GM06990 (cell line): Measurements from ENCODE around the gene GRIA1.

Experiments
- DNase-seq: peaks from one replicate; pipeline ENCODE4 v3.0.0-alpha.2; 2011; ENCODE audit not compliant: insufficient read length; ENCODE audit errors: extremely low read depth
- H3K27me3 ChIP-seq: replicated peaks from 2 replicates; pipeline ENCODE4 v1.6.0; 2011; ENCODE audit warnings: low read length; ENCODE audit not compliant: control insufficient read depth, insufficient read depth
- H3K36me3 ChIP-seq: 2 replicates; pipeline ENCODE4 v1.5.1; 2011; ENCODE audit warnings: low read length; ENCODE audit not compliant: control insufficient read depth, insufficient read depth
- H3K4me3 ChIP-seq: replicated peaks from 2 replicates; pipeline ENCODE4 v1.5.1; 2011; ENCODE audit warnings: low read depth, mild to moderate bottlenecking, control low read depth, low read length
- CTCF ChIP-seq: IDR thresholded peaks from 2 replicates; pipeline ENCODE4 v1.5.1; 2011; ENCODE audit warnings: low read length, control low read depth, mild to moderate bottlenecking, inconsistent platforms; ENCODE audit not compliant: insufficient read depth, poor library complexity, severe bottlenecking

Gene GRIA1

GRCh38 chr5:153498516-153498915, 8.0 kb downstream of the GRIA1 start:
- Histone ChIP-seq H3K36me3 (no peaks in the 10 kb centered on the region), H3K4me3 (no peak overlapping the region), H3K27me3 (no peaks in the 10 kb centered on the region)
- DNase-seq: no peak
- no peak for TF ChIP-seq CTCF

GRCh38 chr5:153500178-153500577, 9.7 kb downstream of the GRIA1 start:
- no peak for TF ChIP-seq CTCF
- DNase-seq: no peak

DNA sequence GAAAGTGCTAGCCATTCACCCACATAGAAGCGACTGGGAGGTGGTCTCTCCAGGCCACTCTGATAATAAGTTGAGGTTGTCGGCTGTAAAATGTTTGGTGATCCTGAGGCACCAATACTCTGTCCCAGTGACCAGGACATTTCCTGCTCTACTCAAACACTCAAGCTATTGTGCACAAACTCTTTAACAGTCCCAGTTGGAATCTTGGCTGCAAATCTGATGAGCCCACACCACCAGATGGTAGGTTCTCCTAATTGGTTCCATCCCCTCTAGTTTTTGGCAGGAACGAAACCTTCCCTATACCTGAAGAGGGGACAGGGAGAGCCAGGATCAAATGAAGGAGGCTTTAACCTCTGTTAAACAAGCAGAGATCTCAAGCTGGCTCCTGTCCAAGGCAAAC, 14.3 kb downstream of the GRIA1 start:
- Histone ChIP-seq H3K4me3 (no peak overlapping the region), H3K27me3 (no peaks in the 10 kb centered on the region), H3K36me3 (no peaks in the 10 kb centered on the region)
- TF ChIP-seq CTCF: no peak
- DNase-seq: no peak

More at GRCh38 chr5:153500178-153500577, 9.7 kb downstream of the GRIA1 start:
- Histone ChIP-seq H3K4me3 (no peak overlapping the region), H3K27me3 (no peaks in the 10 kb centered on the region), H3K36me3 (no peaks in the 10 kb centered on the region)

DNA sequence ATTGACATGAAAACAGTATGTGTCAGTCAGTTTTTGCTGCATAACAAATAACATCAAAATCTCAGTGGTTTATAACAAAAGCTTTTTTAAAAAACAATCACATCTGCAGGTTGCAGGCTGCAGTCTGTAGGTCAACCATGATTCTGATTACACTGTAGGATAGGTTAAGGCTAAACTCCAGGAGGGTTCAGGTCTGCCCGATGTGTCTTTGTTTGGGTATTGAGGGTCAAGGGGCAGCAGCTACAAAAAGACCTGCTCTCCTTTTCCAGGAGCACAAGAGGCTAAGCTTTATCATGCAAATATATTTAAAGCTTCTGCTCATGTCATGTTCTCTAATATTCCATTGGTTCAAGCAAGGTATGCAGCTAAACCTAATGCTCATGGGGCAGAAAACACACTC, 18.2 kb downstream of the GRIA1 start:
- no peaks in the 10 kb centered on the region for H3K36me3 ChIP-seq
- no peak for TF ChIP-seq CTCF
- no peak overlapping the region for H3K4me3 ChIP-seq
- DNase-seq: no peak
- H3K27me3 ChIP-seq: no peaks in the 10 kb centered on the region

- Histone ChIP-seq H3K4me3 (no peak overlapping the region), H3K36me3 (no peaks in the 10 kb centered on the region), H3K27me3 (no peaks in the 10 kb centered on the region)
- TF ChIP-seq CTCF: no peak
- no peak for DNase-seq
These were observed 21.2 kb downstream of the GRIA1 start for GRCh38 chr5:153511622-153512021.

DNA sequence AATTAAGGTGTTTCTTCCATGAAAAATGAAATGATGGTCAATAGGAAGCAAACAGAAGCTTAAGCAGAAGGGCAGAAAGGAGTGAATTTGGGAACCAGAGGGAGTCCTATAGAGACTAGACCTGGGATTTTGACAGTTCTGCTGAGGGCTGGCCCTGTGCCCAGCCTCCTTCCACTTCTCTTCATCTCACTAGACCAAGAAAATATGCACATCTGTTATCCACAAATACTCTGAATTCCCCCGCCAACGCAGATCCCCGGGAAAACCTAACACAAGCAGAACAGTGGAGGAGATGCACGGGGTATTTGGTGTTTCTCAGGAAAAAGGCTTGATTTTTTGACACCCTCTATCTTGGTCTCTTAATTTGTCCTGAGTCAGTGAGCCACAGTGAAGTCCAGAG, 22.7 kb downstream of the GRIA1 start:
- TF ChIP-seq CTCF: no peak
- DNase-seq: no peak
- no peaks in the 10 kb centered on the region for H3K27me3 ChIP-seq

More for the DNA sequence above, 22.7 kb downstream of the GRIA1 start:
- Histone ChIP-seq H3K4me3 (no peak overlapping the region), H3K36me3 (no peaks in the 10 kb centered on the region)
